Placental epithelial cell (primary cell): Measurements from ENCODE around the gene BARHL2. TPM values are rescaled to one million over a fixed set of nuclear protein-coding genes. Genes with fewer than 3 reads are reported as not detected.

Experiments
- total RNA-seq: library from RNA; depleted of rRNA; stranded (reverse); fragments of >200 nt; gene quantifications from 2 replicates; pipeline ENCODE4 v1.2.3, GENCODE V29; 2012

Gene BARHL2
- not detected in 2 replicates for total RNA-seq

DNA sequence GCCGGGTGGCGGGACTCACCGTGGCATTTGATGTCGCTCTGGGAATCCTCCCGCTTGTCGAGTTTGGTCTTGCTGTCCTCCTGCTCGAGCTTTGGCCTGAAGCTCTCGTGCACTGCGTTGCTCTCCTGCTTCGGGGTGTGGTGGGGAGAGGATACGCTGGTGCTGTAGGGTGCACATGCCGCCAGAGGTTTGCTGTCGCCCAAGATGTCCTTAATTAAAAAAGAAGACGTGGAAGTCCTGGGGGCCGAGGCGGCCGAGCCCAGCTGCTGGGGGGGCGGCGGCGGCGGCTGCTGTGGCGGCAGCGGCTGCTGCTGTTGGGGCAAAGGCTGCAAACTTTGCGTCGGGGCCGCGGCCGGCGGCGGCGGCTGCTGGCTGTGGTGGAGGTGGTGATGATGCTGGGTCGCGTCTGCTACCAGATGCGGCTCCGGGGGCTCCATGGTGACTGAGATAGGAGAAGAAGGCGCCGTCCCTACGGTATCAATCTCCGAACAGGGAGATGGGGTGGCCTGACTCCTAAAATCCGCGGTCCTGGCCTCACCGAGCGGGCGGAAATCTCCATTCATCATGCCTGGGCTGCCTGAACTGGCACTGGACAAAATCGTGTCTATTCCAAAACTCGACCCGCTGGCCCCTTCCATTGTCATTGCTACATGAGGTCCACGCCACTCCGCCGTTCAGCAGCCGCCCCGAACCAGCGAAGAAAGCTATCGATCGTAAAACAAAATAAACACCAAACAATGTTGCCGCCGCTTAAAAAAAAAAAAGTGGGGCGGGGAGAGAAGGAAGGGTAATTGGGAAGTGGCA is at the start of gene BARHL2:
Gene BARHL2 (minus strand): TSS at position 751 of the 804 bp plus-strand sequence. CDS start 107 bp downstream, at position 644.

